ENCODE data around the gene C16orf78.

GRCh38 chr16:49350265-49351095 lies 23.1 kb upstream of the C16orf78 start:
- TF ChIP-seq CTCF (IDR thresholded peaks at IDR 0.05; ENCODE audit: poor library complexity, severe bottlenecking): peak; percentile 96
- TF ChIP-seq POLR2AphosphoS5 (IDR thresholded peaks at IDR 0.05): no peak
- peak; percentile 97 for TF ChIP-seq RAD21 (conservative IDR thresholded peaks at IDR 0.05)

Data from neural cell (in vitro differentiated cells).